Kidney epithelial cell (primary cell): ENCODE data around the gene HEYL. TPM values are rescaled to one million over a fixed set of nuclear protein-coding genes. Genes with fewer than 3 reads are reported as not detected.
A peak's percentile ranks its signal among the peaks of the same experiment; 100 is the strongest.

ENCODE experiments used
- DNase-seq: peaks from one replicate; pipeline ENCODE4 v3.0.0-alpha.2; 2010; ENCODE audit warnings: low read depth
- H3K27me3 ChIP-seq: 2 replicates; pipeline ENCODE4 v1.6.0; 2011; ENCODE audit warnings: low read length; ENCODE audit not compliant: control insufficient read depth, insufficient read depth
- H3K36me3 ChIP-seq: 2 replicates; pipeline ENCODE4 v1.5.1; 2011; ENCODE audit warnings: low read length; ENCODE audit not compliant: control insufficient read depth, insufficient read depth
- H3K4me3 ChIP-seq: 2 replicates; pipeline ENCODE4 v1.5.1; 2011; ENCODE audit warnings: low read depth, mild to moderate bottlenecking, control low read depth, low read length
- CTCF ChIP-seq: IDR thresholded peaks from 2 replicates; pipeline ENCODE4 v1.5.1; 2011; ENCODE audit warnings: mild to moderate bottlenecking, moderate library complexity, low read length, control low read depth, inconsistent platforms; ENCODE audit not compliant: insufficient read depth, poor library complexity, severe bottlenecking
- total RNA-seq: library from RNA; depleted of rRNA; stranded (reverse); fragments of >200 nt; gene quantifications from 2 replicates; pipeline ENCODE4 v1.2.3, GENCODE V29; 2015

The HEYL gene
- total RNA-seq, 1 donor from 2014 or later: 4.8 TPM

- no peak for DNase-seq
- TF ChIP-seq CTCF: no peak
- H3K36me3 ChIP-seq: no peaks in the 10 kb centered on the region
- H3K4me3 ChIP-seq: no peak overlapping the region
- H3K27me3 ChIP-seq: peaks cover 22% of the 10 kb centered on the region
Measured at GRCh38 chr1:39642796-39643195, 3.4 kb upstream of the HEYL start.

GRCh38 chr1:39640861-39641260 lies 1.4 kb upstream of the HEYL start:
- DNase-seq: no peak
- H3K27me3 ChIP-seq: peaks cover 27% of the 10 kb centered on the region
- no peak for TF ChIP-seq CTCF
- no peak overlapping the region for H3K4me3 ChIP-seq
- H3K36me3 ChIP-seq: no peaks in the 10 kb centered on the region

GRCh38 chr1:39638965-39639304 lies 508 bp downstream of the HEYL start:
- TF ChIP-seq CTCF: no peak
- DNase-seq: no peak
- no peaks in the 10 kb centered on the region for H3K36me3 ChIP-seq
- H3K27me3 ChIP-seq: peaks cover 38% of the 10 kb centered on the region
- peak overlapping the region; percentile 30 for H3K4me3 ChIP-seq

GRCh38 chr1:39637361-39637760 lies 2.1 kb downstream of the HEYL start:
- no peak for DNase-seq
- Histone ChIP-seq H3K36me3 (no peaks in the 10 kb centered on the region), H3K27me3 (peaks cover 51% of the 10 kb centered on the region), H3K4me3 (no peak overlapping the region)
- no peak for TF ChIP-seq CTCF

GRCh38 chr1:39635871-39636210 lies 3.6 kb downstream of the HEYL start:
- H3K27me3 ChIP-seq: peaks cover 58% of the 10 kb centered on the region
- no peaks in the 10 kb centered on the region for H3K36me3 ChIP-seq
- H3K4me3 ChIP-seq: no peak overlapping the region
- no peak for DNase-seq
- TF ChIP-seq CTCF: no peak

GRCh38 chr1:39635205-39635870 lies 4.1 kb downstream of the HEYL start:
- Histone ChIP-seq H3K4me3 (no peak overlapping the region), H3K27me3 (peaks cover 58% of the 10 kb centered on the region), H3K36me3 (no peaks in the 10 kb centered on the region)
- DNase-seq: no peak
- TF ChIP-seq CTCF: no peak
